Breast epithelium (tissue), 4 donors: ENCODE data around the gene ASCL1. TPM values are rescaled to one million over a fixed set of nuclear protein-coding genes. Genes with fewer than 3 reads are reported as not detected.

Experiments used
- DNase-seq, 2 donors: peaks; one replicate each; pipeline ENCODE4 v3.0.0-alpha.2; 2019; ENCODE audit warnings: low spot score in 2 of 2
- H3K27ac ChIP-seq, 2 donors: fragments of 200-600 bp; sonication (generic) in 1 of 2; one replicate each; pipeline ENCODE4 v1.5.1; 2016 to 2019; ENCODE audit warnings: mild to moderate bottlenecking in 1 of 2
- H3K27me3 ChIP-seq, 2 donors: fragments of 200-600 bp; sonication (generic) in 1 of 2; one replicate each; pipeline versions ENCODE4 v1.5.1 to v1.6.0; 2017 to 2019; ENCODE audit warnings: control low read depth in 1 of 2, mild to moderate bottlenecking in 1 of 2
- H3K36me3 ChIP-seq: fragments of 200-600 bp; one replicate; pipeline ENCODE4 v1.5.1; 2019
- H3K4me1 ChIP-seq, 2 donors: fragments of 200-600 bp; sonication (generic); one replicate each; pipeline ENCODE4 v1.5.1; 2016 to 2019; ENCODE audit warnings: control low read depth in 1 of 2
- H3K4me3 ChIP-seq, 3 donors: fragments of 200-600 bp; sonication (generic); 1 replicate in 2 of 3; 2 replicates in 1 of 3; pipeline ENCODE4 v1.5.1; 2016 to 2019; ENCODE audit warnings: mild to moderate bottlenecking in 3 of 3, moderate library complexity in 2 of 3
- H3K9me3 ChIP-seq, 2 donors: fragments of 200-600 bp; sonication (generic) in 1 of 2; one replicate each; pipeline ENCODE4 v1.5.1; 2016 to 2019; ENCODE audit warnings: control low read depth in 1 of 2
- POLR2A ChIP-seq: fragments of 450-650 bp; IDR thresholded peaks from one replicate; pipeline ENCODE4 v1.6.1; 2016; ENCODE audit warnings: antibody characterized with exemption, mild to moderate bottlenecking, moderate library complexity
- POLR2AphosphoS5 ChIP-seq, 3 donors: sonication (generic); formaldehyde crosslinking; IDR thresholded peaks; one replicate each; pipeline ENCODE4 v1.6.1; 2017; ENCODE audit warnings: antibody characterized with exemption in 3 of 3
- intact Hi-C: fragments of 100-400 bp; cut with DNase I; formaldehyde crosslinking; loops from one replicate; pipeline ENCODE4 v1.15.1; 2023; ENCODE audit warnings: low total_unique reads
- total RNA-seq, 3 donors: library from RNA; depleted of rRNA; stranded (reverse); fragments of >200 nt; gene quantifications; one replicate each; pipeline ENCODE4 v1.1.0, GENCODE V29; 2016
- TF ChIP-seq, protein P1 (sequence below), 3 donors: fragments of 450-650 bp; IDR thresholded peaks; one replicate each; pipeline ENCODE4 v1.5.1; 2016 to 2017; ENCODE audit warnings: antibody characterized with exemption in 3 of 3, mild to moderate bottlenecking in 3 of 3, moderate library complexity in 3 of 3

Gene ASCL1
- total RNA-seq, 3 donors from 2014 or later, result 0.15 TPM; not detected in 2

DNA sequence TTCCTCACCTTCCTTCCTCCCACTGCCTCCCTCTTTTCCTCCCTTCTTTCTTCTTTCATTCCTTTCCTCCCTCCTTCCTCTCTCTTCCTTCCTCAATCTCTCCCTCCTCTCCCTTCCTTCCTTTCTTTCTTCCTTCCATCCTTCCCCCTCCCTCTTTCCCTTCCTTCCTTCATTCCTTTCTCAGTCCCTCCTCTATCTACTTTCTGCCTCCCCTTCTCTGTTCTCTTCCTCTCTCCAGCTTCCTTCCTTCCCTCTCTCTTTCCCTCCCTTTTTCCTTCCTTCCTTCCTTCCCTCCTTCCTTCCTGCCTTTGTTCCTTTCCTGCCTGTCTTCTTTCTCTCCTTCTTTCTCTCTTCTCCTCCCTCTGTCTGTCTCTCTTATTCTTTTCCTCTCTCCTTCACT, 16.1 kb downstream of the ASCL1 start:
- H3K4me1 ChIP-seq, result no peaks in the 10 kb centered on the region
- no peak overlapping the region for H3K4me3 ChIP-seq
- no peak overlapping the region for H3K27ac ChIP-seq
- no peaks in the 10 kb centered on the region for H3K36me3 ChIP-seq
- TF ChIP-seq POLR2AphosphoS5 (IDR thresholded peaks at IDR 0.05) (no peak), POLR2A (no peak)
- TF ChIP-seq, protein P1, sequence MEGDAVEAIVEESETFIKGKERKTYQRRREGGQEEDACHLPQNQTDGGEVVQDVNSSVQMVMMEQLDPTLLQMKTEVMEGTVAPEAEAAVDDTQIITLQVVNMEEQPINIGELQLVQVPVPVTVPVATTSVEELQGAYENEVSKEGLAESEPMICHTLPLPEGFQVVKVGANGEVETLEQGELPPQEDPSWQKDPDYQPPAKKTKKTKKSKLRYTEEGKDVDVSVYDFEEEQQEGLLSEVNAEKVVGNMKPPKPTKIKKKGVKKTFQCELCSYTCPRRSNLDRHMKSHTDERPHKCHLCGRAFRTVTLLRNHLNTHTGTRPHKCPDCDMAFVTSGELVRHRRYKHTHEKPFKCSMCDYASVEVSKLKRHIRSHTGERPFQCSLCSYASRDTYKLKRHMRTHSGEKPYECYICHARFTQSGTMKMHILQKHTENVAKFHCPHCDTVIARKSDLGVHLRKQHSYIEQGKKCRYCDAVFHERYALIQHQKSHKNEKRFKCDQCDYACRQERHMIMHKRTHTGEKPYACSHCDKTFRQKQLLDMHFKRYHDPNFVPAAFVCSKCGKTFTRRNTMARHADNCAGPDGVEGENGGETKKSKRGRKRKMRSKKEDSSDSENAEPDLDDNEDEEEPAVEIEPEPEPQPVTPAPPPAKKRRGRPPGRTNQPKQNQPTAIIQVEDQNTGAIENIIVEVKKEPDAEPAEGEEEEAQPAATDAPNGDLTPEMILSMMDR (IDR thresholded peaks at IDR 0.05), result no peak
- no peaks in the 10 kb centered on the region for H3K9me3 ChIP-seq
- intact Hi-C loops, result no loop called here
- no peaks in the 10 kb centered on the region for H3K27me3 ChIP-seq
- DNase-seq, result no peak

- no peaks in the 10 kb centered on the region for H3K4me1 ChIP-seq
- TF ChIP-seq POLR2A, result no peak
- no peak for TF ChIP-seq POLR2AphosphoS5 (IDR thresholded peaks at IDR 0.05)
- TF ChIP-seq, protein P1 (IDR thresholded peaks at IDR 0.05), result no peak
- intact Hi-C loops, result no loop called here
- no peaks in the 10 kb centered on the region for H3K36me3 ChIP-seq
- H3K27ac ChIP-seq, result no peak overlapping the region
- no peak for DNase-seq
- H3K4me3 ChIP-seq, result no peak overlapping the region
- no peaks in the 10 kb centered on the region for H3K27me3 ChIP-seq
- no peaks in the 10 kb centered on the region for H3K9me3 ChIP-seq
Measured at GRCh38 chr12:102976609-102977280, 19.3 kb downstream of the ASCL1 start.

- Histone ChIP-seq H3K36me3 (no peaks in the 10 kb centered on the region), H3K4me1 (no peaks in the 10 kb centered on the region), H3K9me3 (no peaks in the 10 kb centered on the region), H3K27ac (no peak overlapping the region), H3K4me3 (no peak overlapping the region), H3K27me3 (no peaks in the 10 kb centered on the region)
- intact Hi-C loops, result loop anchor here (2.0 kb wide), 1 partner anchor 13 kb away; no protein-coding TSS in a partner anchor
- DNase-seq, result no peak
- TF ChIP-seq POLR2AphosphoS5 (IDR thresholded peaks at IDR 0.05), result no peak
- TF ChIP-seq, protein P1 (IDR thresholded peaks at IDR 0.05), result no peak
- no peak for TF ChIP-seq POLR2A
Measured at GRCh38 chr12:102977945-102978706, 20.7 kb downstream of the ASCL1 start.

DNA sequence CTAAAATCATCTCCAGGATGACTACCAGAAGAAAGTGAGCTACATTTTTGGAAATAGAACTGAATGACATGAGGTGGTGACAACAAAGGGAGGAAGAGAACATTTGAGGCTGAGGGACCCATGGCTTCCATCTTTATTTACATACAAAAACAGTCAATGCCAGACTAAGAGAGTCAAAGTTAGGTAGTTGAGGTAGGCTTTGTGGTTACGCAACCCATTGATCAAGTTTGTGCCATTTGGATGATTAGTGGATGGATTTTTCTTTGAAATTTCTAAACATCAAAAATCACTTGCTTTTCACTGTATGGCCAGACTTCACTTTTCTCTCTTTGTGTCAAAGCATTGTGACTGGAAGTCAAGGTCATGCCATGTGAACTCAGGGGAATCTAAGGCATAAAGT, 22.9 kb downstream of the ASCL1 start:
- Histone ChIP-seq H3K27ac (no peak overlapping the region), H3K27me3 (no peaks in the 10 kb centered on the region), H3K4me1 (no peaks in the 10 kb centered on the region), H3K36me3 (no peaks in the 10 kb centered on the region), H3K4me3 (no peak overlapping the region), H3K9me3 (no peaks in the 10 kb centered on the region)
- intact Hi-C loops, result no loop called here
- TF ChIP-seq POLR2AphosphoS5 (IDR thresholded peaks at IDR 0.05), result no peak
- TF ChIP-seq POLR2A, result no peak
- TF ChIP-seq, protein P1 (IDR thresholded peaks at IDR 0.05), result no peak
- DNase-seq, result no peak

DNA sequence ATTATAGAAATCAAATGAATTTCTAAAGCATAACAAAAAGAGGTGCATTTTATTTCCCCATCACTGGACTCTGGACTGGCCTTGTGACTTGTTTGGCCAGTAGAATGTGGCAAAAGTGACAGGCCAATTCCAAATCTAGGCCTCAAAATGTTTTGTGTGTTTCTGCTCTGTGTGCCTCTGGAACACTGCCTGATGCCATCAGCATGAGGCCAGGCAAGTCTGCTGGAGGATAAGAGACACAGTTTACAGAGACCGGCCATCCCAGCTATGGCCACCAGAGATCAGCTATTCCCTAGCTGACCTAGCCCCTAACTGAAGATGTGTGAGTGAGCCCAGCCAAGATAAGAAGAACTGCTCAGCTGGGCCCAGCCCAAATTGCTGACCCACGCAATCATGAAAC, 32.9 kb downstream of the ASCL1 start:
- no peaks in the 10 kb centered on the region for H3K36me3 ChIP-seq
- H3K9me3 ChIP-seq, result no peaks in the 10 kb centered on the region
- TF ChIP-seq, protein P1 (IDR thresholded peaks at IDR 0.05), result no peak
- TF ChIP-seq POLR2AphosphoS5 (IDR thresholded peaks at IDR 0.05) (no peak), POLR2A (no peak)
- no peaks in the 10 kb centered on the region for H3K27me3 ChIP-seq
- H3K27ac ChIP-seq, result no peak overlapping the region
- no peaks in the 10 kb centered on the region for H3K4me1 ChIP-seq
- no peak overlapping the region for H3K4me3 ChIP-seq
- DNase-seq, result no peak
- intact Hi-C loops, result no loop called here
